Stimulated activated CD8-positive, alpha-beta memory T cell treated with anti-CD3 and anti-CD28 coated beads, Interleukin-15, amount 100 ng/mL, for 1 hour (primary cell): Measurements from ENCODE around the gene MICU1.
"Not testable (repeated sequence)": the region's sequence is repeated elsewhere in the genome, so short reads cannot be mapped to it uniquely, and the experiment has no call there.

Source experiments
- DNase-seq: peaks from one replicate; pipeline ENCODE4 v3.0.0-alpha.2; 2020; ENCODE audit warnings: low read depth

MICU1 gene

GRCh38 chr10:72386916-72387586, 238.8 kb downstream of the MICU1 start:
- no peak for DNase-seq

DNA sequence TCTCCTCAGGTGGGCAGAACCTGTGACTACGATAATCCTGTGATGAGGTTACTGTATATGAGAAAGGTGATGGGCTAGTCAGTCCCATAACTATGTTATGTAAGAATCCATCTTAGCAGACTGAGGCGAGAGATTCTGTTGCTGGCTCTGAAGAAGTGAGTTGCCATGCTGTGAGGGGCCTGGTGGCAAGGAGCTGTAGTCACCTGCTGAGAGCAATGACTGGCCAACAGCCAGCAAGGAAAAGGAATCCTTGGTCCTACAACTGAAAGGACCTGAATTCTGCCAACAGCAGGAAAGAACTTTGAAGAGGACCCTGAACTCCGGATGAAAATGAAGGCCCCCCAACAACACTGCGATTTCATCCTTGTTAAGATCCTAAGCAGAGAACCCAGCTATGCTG, 240.2 kb downstream of the MICU1 start:
- DNase-seq = no peak

DNA sequence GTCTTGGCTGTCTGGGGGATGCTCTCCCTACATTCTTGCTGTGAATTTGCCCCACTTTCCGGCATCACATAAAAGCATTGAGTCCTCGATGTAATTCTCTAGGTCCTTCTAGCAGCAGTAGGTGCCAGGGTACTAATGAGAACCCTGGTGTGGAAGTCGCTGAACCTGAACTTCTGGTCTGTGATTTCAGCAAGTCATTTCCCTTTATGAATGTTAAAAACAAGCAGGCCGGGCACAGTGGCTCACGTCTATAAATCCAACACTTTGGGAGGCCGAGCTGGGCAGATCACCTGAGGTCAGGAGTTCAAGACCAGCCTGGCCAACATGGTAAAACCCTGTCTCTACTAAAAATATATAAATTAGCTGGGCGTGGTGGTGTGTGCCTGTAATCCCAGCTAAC, 240.9 kb downstream of the MICU1 start:
- DNase-seq = not testable (repeated sequence)

GRCh38 chr10:72379776-72380175, 246.1 kb downstream of the MICU1 start:
- DNase-seq = no peak

- no peak for DNase-seq
These were observed 246.8 kb downstream of the MICU1 start for GRCh38 chr10:72379062-72379461.

DNA sequence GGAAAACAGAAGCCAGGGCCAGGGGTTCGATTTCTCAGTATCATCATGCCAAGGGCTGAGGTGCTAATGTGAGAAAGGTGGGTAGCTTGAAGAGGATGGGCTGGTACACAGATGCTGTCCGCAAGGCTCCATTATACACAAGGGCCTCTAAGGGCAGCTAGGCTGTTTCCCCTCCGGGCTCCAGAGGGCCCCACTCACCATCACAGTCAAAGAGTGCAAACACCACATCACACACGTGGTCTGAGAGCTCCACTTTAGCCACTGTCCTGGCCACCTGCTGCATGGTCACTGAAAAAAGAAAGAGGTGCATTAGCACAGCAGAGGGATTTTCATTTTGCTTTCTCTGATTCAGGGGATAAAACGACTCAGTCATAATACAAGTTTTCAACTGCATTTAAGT, 250.3 kb downstream of the MICU1 start:
- DNase-seq = no peak

- no peak for DNase-seq
These were observed 250.7 kb downstream of the MICU1 start for GRCh38 chr10:72375173-72375572.

GRCh38 chr10:72370201-72370722, 255.6 kb downstream of the MICU1 start:
- no peak for DNase-seq

DNA sequence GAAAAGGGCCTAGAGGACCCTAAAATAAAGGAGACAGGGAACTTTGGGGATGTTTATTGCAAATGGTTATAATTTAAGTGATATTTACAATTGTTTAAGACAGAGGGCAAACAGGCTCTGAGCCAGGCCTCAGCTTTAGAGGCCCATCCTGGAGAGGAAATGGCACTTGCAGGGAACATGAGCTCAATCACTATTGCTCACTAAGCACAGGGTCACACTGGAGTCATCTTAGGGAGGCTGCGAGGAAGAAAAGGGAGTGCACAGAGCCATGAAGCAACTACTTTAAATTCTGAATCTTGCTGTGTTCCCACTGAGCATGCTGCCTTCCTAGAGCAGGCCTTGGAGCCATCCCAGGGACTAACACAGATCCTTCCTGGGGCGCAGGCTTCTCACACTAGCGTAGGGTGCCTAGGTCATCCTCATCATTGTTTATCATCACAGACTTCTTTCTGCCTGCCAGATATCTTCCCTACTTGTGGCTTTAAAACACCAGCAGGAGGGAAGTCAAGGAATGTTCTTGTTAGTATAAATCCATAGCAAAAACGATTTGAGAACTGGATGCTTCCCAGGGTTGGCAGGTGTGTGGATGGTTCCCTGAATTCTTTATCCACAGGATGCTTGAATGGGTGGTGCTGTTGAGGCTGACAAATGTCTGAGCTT, 258.4 kb downstream of the MICU1 start:
- DNase-seq = no peak

- DNase-seq = no peak
These were observed 260.6 kb downstream of the MICU1 start for GRCh38 chr10:72365106-72365895.

DNA sequence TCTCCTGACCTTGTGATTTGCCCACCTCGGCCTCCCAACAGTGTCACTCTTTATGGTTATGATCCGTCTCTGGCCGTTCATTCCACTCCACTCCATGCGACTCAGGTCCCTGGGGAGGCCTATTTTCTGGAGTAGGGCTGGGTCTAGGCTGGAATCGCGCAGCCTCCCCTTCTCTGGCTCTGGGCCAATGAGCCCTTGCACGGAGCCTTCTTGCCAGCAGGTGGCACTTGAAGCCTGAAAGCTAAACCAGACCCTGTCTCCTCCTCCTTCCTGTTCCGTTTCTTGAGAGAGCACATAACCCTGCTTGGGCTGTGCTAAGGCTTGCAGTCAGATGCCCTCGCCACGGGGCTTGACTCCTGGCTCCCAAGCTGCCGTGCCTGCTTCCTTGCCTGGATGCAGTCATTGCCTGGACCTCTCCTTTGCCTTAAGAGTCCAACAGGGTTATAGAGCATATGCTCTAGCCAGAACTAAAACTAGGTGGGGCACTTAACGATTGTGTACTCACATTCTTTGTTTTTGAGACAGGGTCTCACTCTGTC, 261.6 kb downstream of the MICU1 start:
- peak; percentile 74 for DNase-seq

DNA sequence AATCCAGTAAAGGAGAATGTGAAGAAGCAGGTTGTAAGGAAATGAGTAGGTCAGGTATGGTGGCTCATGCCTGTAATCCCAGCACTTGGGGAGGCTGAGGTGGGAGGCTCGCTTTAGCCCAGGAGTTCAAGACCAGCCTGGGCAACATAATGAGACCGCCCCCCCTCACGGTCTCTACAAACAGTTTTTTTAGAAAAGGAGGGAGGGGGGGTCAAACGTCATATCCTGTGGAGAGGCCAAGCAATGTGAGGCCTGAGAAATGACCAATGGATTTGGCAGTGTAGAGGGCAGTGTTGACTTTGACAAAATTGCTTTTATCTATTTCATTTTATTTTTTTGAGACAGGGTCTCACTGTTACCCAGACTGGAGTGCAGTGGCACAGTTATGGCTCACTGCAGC, 268.9 kb downstream of the MICU1 start:
- no peak for DNase-seq

DNA sequence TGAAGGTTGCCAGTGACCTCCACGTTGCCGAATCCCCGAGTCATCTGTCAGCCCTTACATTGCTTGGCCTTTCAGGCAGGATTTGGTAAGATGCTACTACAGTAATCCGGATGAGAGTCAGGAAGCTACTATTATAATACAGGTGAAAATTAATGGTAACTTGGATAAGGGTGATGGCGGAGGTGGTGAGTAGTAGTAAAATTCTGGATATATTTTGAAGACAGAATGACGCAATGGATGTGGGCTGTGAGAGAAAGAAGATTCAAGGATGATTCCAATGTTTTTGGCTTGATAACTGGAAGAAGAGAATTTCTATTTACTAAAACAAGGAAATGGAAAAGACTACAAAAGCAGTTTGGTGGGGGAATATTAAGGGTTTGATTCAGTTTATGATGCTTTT, 269.8 kb downstream of the MICU1 start:
- DNase-seq = no peak

GRCh38 chr10:72355214-72355555, 270.7 kb downstream of the MICU1 start:
- DNase-seq = no peak

DNA sequence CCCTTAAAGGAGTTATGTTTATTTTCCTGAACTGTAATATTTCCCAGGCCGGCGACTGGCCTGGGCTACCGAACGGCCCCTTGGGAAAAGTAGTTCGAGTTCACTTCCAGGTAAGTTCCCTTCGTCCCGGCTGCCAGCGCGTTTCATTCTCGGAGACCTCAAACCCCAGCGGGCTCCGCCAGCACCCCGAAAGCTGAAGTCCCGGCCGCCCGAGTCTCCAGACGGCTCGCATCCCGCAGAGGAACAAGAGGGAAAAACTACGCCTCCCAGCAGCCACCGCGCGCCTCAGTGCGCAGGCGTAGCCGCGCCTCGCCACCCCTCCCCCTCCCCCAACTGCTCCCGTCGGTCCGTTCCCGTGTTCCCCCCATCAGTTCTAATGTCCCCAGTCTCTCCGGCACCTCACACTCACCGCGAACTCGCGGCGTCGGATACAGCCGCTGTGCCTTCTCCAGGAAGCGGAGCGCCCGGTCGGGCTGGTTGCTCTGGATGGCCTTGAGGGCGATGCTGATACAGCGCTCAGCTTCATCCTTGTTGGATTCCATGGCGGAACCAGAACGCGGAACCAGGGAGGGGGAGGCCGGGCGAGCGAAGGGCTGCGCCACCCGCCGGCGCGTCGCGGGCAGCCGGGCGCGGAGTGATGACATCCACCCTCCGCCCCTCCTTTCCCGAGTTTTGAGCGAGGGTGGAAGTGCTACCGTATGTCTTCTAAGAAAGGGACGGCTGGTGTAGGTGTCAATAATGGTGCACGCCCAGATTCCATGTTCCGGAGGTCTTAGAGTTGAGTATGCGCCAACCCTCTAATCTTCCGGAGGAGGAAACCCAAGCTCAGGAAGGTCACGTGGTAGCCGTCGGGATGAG, 271.3 kb downstream of the MICU1 start, which contains the start of gene DNAJB12:
Gene DNAJB12 (minus strand): TSS at position 564 of the 858 bp plus-strand sequence. CDS start 22 bp downstream, at position 542.
- peak; percentile 77 for DNase-seq

GRCh38 chr10:72353965-72354355, 271.9 kb downstream of the MICU1 start:
- no peak for DNase-seq

DNA sequence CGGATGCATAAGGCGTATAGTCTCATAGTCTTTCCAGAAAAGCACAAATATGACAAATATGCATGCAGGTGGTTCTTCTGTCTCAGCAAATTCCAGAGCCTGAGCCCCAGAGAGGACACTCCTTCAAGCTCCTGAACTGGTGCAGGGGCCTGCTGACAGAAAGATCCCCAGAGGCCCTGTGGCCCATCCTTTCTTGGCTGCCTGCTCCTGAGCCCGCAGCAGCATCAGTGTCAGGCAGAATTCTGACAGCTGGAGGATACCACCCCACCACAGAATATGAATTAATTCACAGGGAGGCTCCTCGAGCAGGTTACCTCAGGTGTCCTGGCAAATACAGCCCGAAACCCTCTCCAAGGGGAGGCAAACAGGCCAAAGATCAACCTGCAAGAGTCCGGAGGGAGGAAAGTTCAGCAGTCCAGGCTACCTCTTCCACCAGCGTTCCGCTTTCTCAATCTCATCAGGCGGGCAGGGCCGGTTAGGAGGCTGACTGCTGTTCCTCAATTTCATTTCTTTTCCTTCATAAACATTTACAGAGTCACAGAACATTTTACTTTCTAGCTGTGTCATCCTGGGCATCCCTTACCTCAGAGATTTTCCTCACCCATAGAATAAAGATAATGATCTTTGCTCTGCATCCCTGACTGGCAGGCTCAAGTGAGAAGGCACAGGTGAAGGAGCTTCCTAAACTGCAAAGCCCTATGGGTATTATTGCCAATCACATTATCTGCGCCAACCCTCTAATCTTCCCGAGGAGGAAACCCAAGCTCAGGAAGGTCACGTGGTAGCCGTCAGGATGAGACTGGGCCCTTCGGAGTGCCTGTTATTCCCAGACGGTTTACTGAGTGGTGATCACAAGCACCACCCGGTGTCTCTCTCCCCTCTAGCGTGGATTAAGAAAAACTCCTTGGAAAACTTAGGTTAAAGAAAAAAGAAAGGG, 272.6 kb downstream of the MICU1 start:
- DNase-seq = no peak

GRCh38 chr10:72351479-72351878, 274.4 kb downstream of the MICU1 start:
- DNase-seq = no peak

DNA sequence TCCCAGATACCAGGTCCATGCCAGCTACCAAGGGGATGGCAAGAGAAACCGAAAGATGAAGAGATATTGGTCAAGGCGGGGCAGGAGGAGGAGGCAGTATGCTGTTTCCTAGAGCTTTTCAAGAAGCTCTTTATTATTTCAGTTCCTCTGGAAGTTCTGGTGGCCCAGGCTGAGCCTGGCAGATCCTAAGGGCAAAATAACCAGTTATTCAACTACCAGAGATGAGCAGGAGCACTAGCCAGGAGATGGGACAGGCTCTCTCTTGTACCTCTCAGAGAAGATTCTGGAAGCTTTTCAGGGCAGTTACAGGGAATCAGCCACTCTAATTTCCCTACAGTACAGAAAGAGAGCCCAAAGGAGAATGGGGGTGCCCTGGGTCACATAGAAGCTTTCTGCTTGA, 276.4 kb downstream of the MICU1 start:
- DNase-seq = no peak

- DNase-seq = no peak
These were observed 277.6 kb downstream of the MICU1 start for GRCh38 chr10:72348282-72348681.
